Mucosa of descending colon (tissue), 3 donors: ENCODE data around the gene RFX2. TPM values are rescaled to one million over a fixed set of nuclear protein-coding genes. Genes with fewer than 3 reads are reported as not detected.

ENCODE experiments used
- ATAC-seq: fragments of 200-7000 bp; cut with Tn5 transposase; one replicate; pipeline ENCODE4 v1.9.1; 2020; ENCODE audit warnings: mild to moderate bottlenecking, moderate library complexity
- DNase-seq, 3 donors: peaks; one replicate each; pipeline ENCODE4 v3.0.0-alpha.2; 2020
- H3K36me3 ChIP-seq: fragments of 200-600 bp; one replicate; pipeline ENCODE4 v1.8.0; 2021; ENCODE audit warnings: low read depth, mild to moderate bottlenecking
- H3K4me1 ChIP-seq: fragments of 200-600 bp; one replicate; pipeline ENCODE4 v1.8.0; 2021; ENCODE audit warnings: low read depth, mild to moderate bottlenecking
- H3K4me3 ChIP-seq: fragments of 200-600 bp; one replicate; pipeline ENCODE4 v1.8.0; 2021; ENCODE audit warnings: mild to moderate bottlenecking
- H3K9me3 ChIP-seq: fragments of 200-600 bp; one replicate; pipeline ENCODE4 v1.8.0; 2021; ENCODE audit warnings: mild to moderate bottlenecking
- CTCF ChIP-seq: fragments of 200-600 bp; IDR thresholded peaks from one replicate; pipeline ENCODE4 v1.8.0; 2022; ENCODE audit warnings: antibody characterized with exemption, mild to moderate bottlenecking
- intact Hi-C, 2 donors: fragments of 100-400 bp; cut with DNase I in 1 of 2; cut with micrococcal nuclease in 1 of 2; formaldehyde crosslinking; loops; one replicate each; pipeline versions ENCODE4 v1.11.0 to v1.11.1; 2022; cut with DNase I, micrococcal nuclease
- total RNA-seq, 3 donors: library from RNA; stranded (reverse); fragmentation: NEBNext Ultra II Directional in 2 of 3; extraction: Animal tissue kit (Norgen Biotek cat#: 25700) in 2 of 3; gene quantifications; one replicate each; pipeline versions ENCODE4 v1.2.1 to v1.2.4, GENCODE V29; 2021 to 2023
- donor health status: DM: no; HTN: no; CAD: no; lungs with moderate emphysema.
- donor health status: DM: no; HTN: no; CAD: no.
- donor health status: DM: no; HTN: yes; CAD: no.

The RFX2 gene
- total RNA-seq, 3 donors from 2014 or later = 5.6 to 14.6 (median 7.2) TPM

GRCh38 chr19:6062961-6063575 lies 47.2 kb downstream of the RFX2 start:
- Histone ChIP-seq H3K36me3 (no peaks in the 10 kb centered on the region), H3K4me1 (peaks cover 49% of the 10 kb centered on the region), H3K9me3 (no peaks in the 10 kb centered on the region), H3K4me3 (no peak overlapping the region)
- DNase-seq = no peak
- ATAC-seq = no peak
- intact Hi-C loops = no loop called here
- TF ChIP-seq CTCF = no peak

GRCh38 chr19:6062274-6062673 lies 48.0 kb downstream of the RFX2 start:
- Histone ChIP-seq H3K9me3 (no peaks in the 10 kb centered on the region), H3K4me3 (no peak overlapping the region), H3K36me3 (no peaks in the 10 kb centered on the region), H3K4me1 (peaks cover 57% of the 10 kb centered on the region)
- ATAC-seq = peak; percentile 64
- no peak for TF ChIP-seq CTCF
- intact Hi-C loops = no loop called here
- peak; percentile 64 to 69 (median 68) for DNase-seq

- Histone ChIP-seq H3K9me3 (no peaks in the 10 kb centered on the region), H3K4me3 (no peak overlapping the region)
Observed at GRCh38 chr19:6061376-6062130, 48.7 kb downstream of the RFX2 start.

GRCh38 chr19:6060600-6061375 lies 49.5 kb downstream of the RFX2 start:
- DNase-seq (no peak), ATAC-seq (no peak)
- Histone ChIP-seq H3K4me3 (no peak overlapping the region), H3K36me3 (no peaks in the 10 kb centered on the region), H3K9me3 (no peaks in the 10 kb centered on the region), H3K4me1 (peaks cover 57% of the 10 kb centered on the region)
- intact Hi-C loops = no loop called here
- TF ChIP-seq CTCF = no peak

More at GRCh38 chr19:6061376-6062130, 48.7 kb downstream of the RFX2 start:
- Histone ChIP-seq H3K36me3 (no peaks in the 10 kb centered on the region), H3K4me1 (peaks cover 60% of the 10 kb centered on the region)
- peak in 1 of 3 donors; percentile 58 for DNase-seq
- no peak for TF ChIP-seq CTCF
- intact Hi-C loops = no loop called here
- no peak for ATAC-seq

- Histone ChIP-seq H3K36me3 (no peaks in the 10 kb centered on the region), H3K4me1 (peaks cover 55% of the 10 kb centered on the region), H3K4me3 (no peak overlapping the region), H3K9me3 (no peaks in the 10 kb centered on the region)
- intact Hi-C loops = no loop called here
- no peak for TF ChIP-seq CTCF
- no peak for ATAC-seq
- no peak for DNase-seq
Observed at GRCh38 chr19:6059988-6060599, 50.2 kb downstream of the RFX2 start.
